AG04450 (cell line): ENCODE results near the gene EPS8L3. TPM values are rescaled to one million over a fixed set of nuclear protein-coding genes. Genes with fewer than 3 reads are reported as not detected.

Experiments used
- CTCF ChIA-PET: fragments of 300-600, 350-600 bp; formaldehyde crosslinking; extraction: SDS; loops from one replicate; lab custom pipeline; 2022; ENCODE audit warnings: antibody characterized with exemption, inconsistent platforms; lab: Charles Lee
- POLR2A ChIA-PET: fragments of 350-600 bp; formaldehyde crosslinking; extraction: SDS; loops from one replicate; lab custom pipeline; 2021; ENCODE audit warnings: antibody characterized with exemption, inconsistent platforms; lab: Yijun Ruan, JAX
- DNase-seq: peaks from one replicate; pipeline ENCODE4 v3.0.0-alpha.2; 2011; ENCODE audit warnings: low read depth, low spot score
- H3K27ac ChIP-seq: one replicate; pipeline ENCODE4 v1.5.1; 2012; ENCODE audit warnings: low read depth, low read length, control low read depth
- H3K27me3 ChIP-seq: one replicate; pipeline ENCODE4 v1.6.0; 2012; ENCODE audit warnings: low read length; ENCODE audit not compliant: control insufficient read depth, insufficient read depth
- H3K4me3 ChIP-seq: 2 replicates; pipeline ENCODE4 v1.5.1; 2011; ENCODE audit warnings: mild to moderate bottlenecking, low read depth, low read length, control low read depth
- H3K9me3 ChIP-seq: 2 replicates; pipeline ENCODE4 v1.5.1; 2012; ENCODE audit warnings: low read length; ENCODE audit not compliant: control insufficient read depth, insufficient read depth
- CTCF ChIP-seq: IDR thresholded peaks from 2 replicates; pipeline ENCODE4 v1.5.1; 2011; ENCODE audit warnings: low read depth, low read length, control low read depth, inconsistent platforms
- polyA plus RNA-seq: library from polyadenylated mRNA; depleted of rRNA; stranded (reverse); fragments of >200 nt; gene quantifications from 2 replicates; pipeline ENCODE4 v1.2.3, GENCODE V29; 2011

EPS8L3 gene
- polyA plus RNA-seq, 1 experiment: not detected

- H3K4me3 ChIP-seq: no peak overlapping the region
- H3K9me3 ChIP-seq: no peaks in the 10 kb centered on the region; the same call in 1 of the 2 replicates
- DNase-seq: no peak
- H3K27ac ChIP-seq: no peak overlapping the region
- no peak for TF ChIP-seq CTCF
- H3K27me3 ChIP-seq: no peaks in the 10 kb centered on the region
- CTCF ChIA-PET: interaction anchor here (1.5 kb wide), 1 partner anchor 11 kb away, joined by 4 read pairs; no protein-coding TSS in a partner anchor
- POLR2A ChIA-PET: interaction anchor here (0.5 to 0.9 kb wide), 3 partner anchors 9 to 262 kb away, joined by 3 read pairs; partner anchors contain the start of gene GNAI3
Measured at GRCh38 chr1:109765896-109766615, 2.3 kb upstream of the EPS8L3 start.

GRCh38 chr1:109765483-109765815 lies 1.7 kb upstream of the EPS8L3 start:
- CTCF ChIA-PET: interaction anchor here (1.5 kb wide), 1 partner anchor 12 kb away, joined by 4 read pairs; no protein-coding TSS in a partner anchor
- no peak for TF ChIP-seq CTCF
- no peak overlapping the region for H3K27ac ChIP-seq
- H3K27me3 ChIP-seq: no peaks in the 10 kb centered on the region
- no peak for DNase-seq
- no peak overlapping the region for H3K4me3 ChIP-seq
- H3K9me3 ChIP-seq: no peaks in the 10 kb centered on the region; the same call in 1 of the 2 replicates
- POLR2A ChIA-PET: interaction anchor here (0.5 to 0.9 kb wide), 3 partner anchors 10 to 261 kb away, joined by 3 read pairs; partner anchors contain the start of gene GNAI3

- POLR2A ChIA-PET: interaction anchor here (0.5 to 0.9 kb wide), 2 partner anchors 108 to 216 kb away, joined by 3 to 4 read pairs; partner anchors contain the start of gene GNAI3
- no peak for DNase-seq
- H3K27me3 ChIP-seq: no peaks in the 10 kb centered on the region
- no peak overlapping the region for H3K27ac ChIP-seq
- H3K9me3 ChIP-seq: no peaks in the 10 kb centered on the region; the same call in 1 of the 2 replicates
- TF ChIP-seq CTCF: no peak
- CTCF ChIA-PET: interaction anchor here (1.5 kb wide), 1 partner anchor 13 kb away, joined by 4 read pairs; no protein-coding TSS in a partner anchor
- no peak overlapping the region for H3K4me3 ChIP-seq
Measured at GRCh38 chr1:109764561-109765482, 1.1 kb upstream of the EPS8L3 start.

GRCh38 chr1:109762821-109763645 lies 690 bp downstream of the EPS8L3 start:
- Histone ChIP-seq H3K9me3 (no peaks in the 10 kb centered on the region; the same call in 1 of the 2 replicates), H3K27ac (peak overlapping the region; percentile 61), H3K27me3 (no peaks in the 10 kb centered on the region), H3K4me3 (no peak overlapping the region)
- peak; percentile 67 for DNase-seq
- POLR2A ChIA-PET: interaction anchor here (0.6 kb wide), 1 partner anchor 99 kb away, joined by 6 read pairs; no protein-coding TSS in a partner anchor
- CTCF ChIA-PET: interaction anchor here (0.6 to 1.0 kb wide), 4 partner anchors 11 to 231 kb away, joined by 3 to 4 read pairs (median 3); no protein-coding TSS in a partner anchor
- no peak for TF ChIP-seq CTCF
